PC-3 (cell line): Measurements from ENCODE around the gene EREG.

Experiments
- CTCF ChIP-seq: fragments of 300-600 bp; sonication (generic); conservative IDR thresholded peaks from 2 replicates; pipeline ENCODE4 v1.5.1; 2017; ENCODE audit warnings: antibody characterized with exemption, low read depth, mild to moderate bottlenecking, low read length
- EZH2 ChIP-seq: fragments of 300-600 bp; sonication (generic); IDR thresholded peaks from one replicate; pipeline ENCODE4 v1.6.1; 2017; ENCODE audit warnings: antibody characterized with exemption, mild to moderate bottlenecking, low read length; ENCODE audit not compliant: unreplicated experiment
- EZH2phosphoT487 ChIP-seq: fragments of 300-600 bp; sonication (generic); IDR thresholded peaks from 2 replicates; pipeline ENCODE4 v1.6.1; 2018; ENCODE audit warnings: mild to moderate bottlenecking, antibody characterized with exemption, low read length, borderline replicate concordance

- no peak for TF ChIP-seq CTCF
- no peak for TF ChIP-seq EZH2
- no peak for TF ChIP-seq EZH2phosphoT487
Measured at GRCh38 chr4:74365761-74366160, 816 bp downstream of the EREG start.
